KMS-11 (cell line): Measurements from ENCODE around the gene SGPP2.

Source experiments
- H2AFZ ChIP-seq: fragments of 200-600 bp; sonication (generic); 2 replicates; pipeline ENCODE4 v1.6.1; 2016; ENCODE audit warnings: antibody characterized with exemption, mixed run types, low read depth
- H3K27ac ChIP-seq: fragments of 200-600 bp; sonication (generic); 2 replicates; pipeline ENCODE4 v1.6.1; 2016; ENCODE audit warnings: mild to moderate bottlenecking, mixed run types
- H3K27me3 ChIP-seq: fragments of 200-600 bp; sonication (generic); 2 replicates; pipeline ENCODE4 v1.6.1; 2017; ENCODE audit warnings: mild to moderate bottlenecking, low read depth, mixed run types, moderate library complexity; ENCODE audit not compliant: insufficient read depth
- H3K36me3 ChIP-seq: fragments of 200-600 bp; sonication (generic); 2 replicates; pipeline ENCODE4 v1.6.1; 2017; ENCODE audit warnings: mild to moderate bottlenecking, mixed run types; ENCODE audit not compliant: insufficient read depth
- H3K4me1 ChIP-seq: fragments of 200-600 bp; sonication (generic); 2 replicates; pipeline ENCODE4 v1.6.1; 2016; ENCODE audit warnings: mild to moderate bottlenecking, low read depth, mixed run types; ENCODE audit not compliant: poor library complexity, severe bottlenecking
- H3K4me2 ChIP-seq: fragments of 200-600 bp; sonication (generic); 2 replicates; pipeline ENCODE4 v1.7.0; 2016; ENCODE audit warnings: mild to moderate bottlenecking, mixed run types
- H3K4me3 ChIP-seq: fragments of 200-600 bp; sonication (generic); IDR thresholded peaks from 2 replicates; pipeline ENCODE4 v1.6.1; 2017; ENCODE audit warnings: low read depth, low read length, mixed read lengths; ENCODE audit not compliant: insufficient read depth
- H3K79me2 ChIP-seq: fragments of 200-600 bp; sonication (generic); 2 replicates; pipeline ENCODE4 v1.6.1; 2016; ENCODE audit warnings: low read depth, mixed run types; ENCODE audit not compliant: insufficient read depth
- H3K9ac ChIP-seq: fragments of 200-600 bp; sonication (generic); 2 replicates; pipeline ENCODE4 v1.6.1; 2016; ENCODE audit warnings: mild to moderate bottlenecking, mixed run types
- H4K20me1 ChIP-seq: fragments of 200-600 bp; sonication (generic); 2 replicates; pipeline ENCODE4 v1.6.1; 2016; ENCODE audit warnings: mild to moderate bottlenecking, mixed run types; ENCODE audit not compliant: insufficient read depth
- TF ChIP-seq, protein P1 (sequence below): fragments of 200-600 bp; sonication (generic); conservative IDR thresholded peaks from 2 replicates; pipeline ENCODE4 v1.6.1; 2017; ENCODE audit warnings: low read depth, mild to moderate bottlenecking, antibody characterized with exemption, low read length, moderate library complexity, mixed read lengths

The SGPP2 gene, protein sequence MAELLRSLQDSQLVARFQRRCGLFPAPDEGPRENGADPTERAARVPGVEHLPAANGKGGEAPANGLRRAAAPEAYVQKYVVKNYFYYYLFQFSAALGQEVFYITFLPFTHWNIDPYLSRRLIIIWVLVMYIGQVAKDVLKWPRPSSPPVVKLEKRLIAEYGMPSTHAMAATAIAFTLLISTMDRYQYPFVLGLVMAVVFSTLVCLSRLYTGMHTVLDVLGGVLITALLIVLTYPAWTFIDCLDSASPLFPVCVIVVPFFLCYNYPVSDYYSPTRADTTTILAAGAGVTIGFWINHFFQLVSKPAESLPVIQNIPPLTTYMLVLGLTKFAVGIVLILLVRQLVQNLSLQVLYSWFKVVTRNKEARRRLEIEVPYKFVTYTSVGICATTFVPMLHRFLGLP

DNA sequence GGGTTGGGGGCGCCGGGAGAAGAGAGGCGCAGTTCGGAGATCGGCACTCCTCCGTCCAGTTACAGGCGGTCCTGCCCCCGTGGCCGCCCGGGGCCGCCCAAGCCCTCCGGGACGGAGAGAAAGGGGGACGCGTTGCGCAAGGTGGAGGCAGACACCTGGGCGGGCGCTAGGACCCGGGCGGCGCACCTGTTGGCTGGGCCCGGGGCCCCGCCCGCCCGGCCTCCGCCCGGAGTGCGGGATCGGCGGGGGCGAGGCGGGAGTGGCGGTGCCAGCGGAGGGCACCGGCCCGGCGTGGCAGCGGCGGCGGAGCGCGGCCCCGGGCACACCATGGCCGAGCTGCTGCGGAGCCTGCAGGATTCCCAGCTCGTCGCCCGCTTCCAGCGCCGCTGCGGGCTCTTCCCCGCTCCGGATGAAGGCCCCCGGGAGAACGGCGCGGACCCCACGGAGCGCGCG, at the start of gene SGPP2:
Gene SGPP2 (plus strand): TSS at position 268 of the 453 bp plus-strand sequence. CDS start 60 bp downstream, at position 328.
- Histone ChIP-seq H3K4me1 (no peaks in the 10 kb centered on the region), H3K9ac (no peak within 1 kb of the TSS), H3K27me3 (no peaks in the 10 kb centered on the region), H4K20me1 (no peaks in the 10 kb centered on the region), H3K79me2 (no peaks in the 10 kb centered on the region), H3K27ac (no peak within 1 kb of the TSS), H3K4me3 (no peak within 1 kb of the TSS), H3K36me3 (no peaks in the 10 kb centered on the region), H2AFZ (peak within 1 kb of the TSS; percentile 61), H3K4me2 (peak within 1 kb of the TSS; percentile 42)
- TF ChIP-seq, protein P1, sequence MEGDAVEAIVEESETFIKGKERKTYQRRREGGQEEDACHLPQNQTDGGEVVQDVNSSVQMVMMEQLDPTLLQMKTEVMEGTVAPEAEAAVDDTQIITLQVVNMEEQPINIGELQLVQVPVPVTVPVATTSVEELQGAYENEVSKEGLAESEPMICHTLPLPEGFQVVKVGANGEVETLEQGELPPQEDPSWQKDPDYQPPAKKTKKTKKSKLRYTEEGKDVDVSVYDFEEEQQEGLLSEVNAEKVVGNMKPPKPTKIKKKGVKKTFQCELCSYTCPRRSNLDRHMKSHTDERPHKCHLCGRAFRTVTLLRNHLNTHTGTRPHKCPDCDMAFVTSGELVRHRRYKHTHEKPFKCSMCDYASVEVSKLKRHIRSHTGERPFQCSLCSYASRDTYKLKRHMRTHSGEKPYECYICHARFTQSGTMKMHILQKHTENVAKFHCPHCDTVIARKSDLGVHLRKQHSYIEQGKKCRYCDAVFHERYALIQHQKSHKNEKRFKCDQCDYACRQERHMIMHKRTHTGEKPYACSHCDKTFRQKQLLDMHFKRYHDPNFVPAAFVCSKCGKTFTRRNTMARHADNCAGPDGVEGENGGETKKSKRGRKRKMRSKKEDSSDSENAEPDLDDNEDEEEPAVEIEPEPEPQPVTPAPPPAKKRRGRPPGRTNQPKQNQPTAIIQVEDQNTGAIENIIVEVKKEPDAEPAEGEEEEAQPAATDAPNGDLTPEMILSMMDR, result no peak

DNA sequence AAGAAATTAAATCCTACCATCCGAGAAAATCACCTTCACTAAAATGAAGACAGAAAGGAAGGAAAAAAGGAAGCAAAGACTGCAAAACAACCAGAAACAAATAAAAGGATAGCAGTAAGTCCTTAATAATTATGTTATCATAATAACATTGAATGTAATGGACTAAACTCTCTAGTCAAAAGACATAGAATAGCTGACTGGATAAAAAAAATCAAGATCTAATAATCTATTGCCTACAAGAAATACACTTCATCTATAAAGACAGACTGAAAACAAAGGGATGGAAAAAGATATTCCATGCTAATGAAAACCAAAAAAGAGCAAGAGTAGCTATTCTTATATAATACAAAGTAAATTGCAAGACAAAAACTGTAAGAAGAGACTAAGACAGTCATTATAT, 48.5 kb upstream of the SGPP2 start:
- H3K27me3 ChIP-seq, result no peaks in the 10 kb centered on the region
- H3K9ac ChIP-seq, result no peak overlapping the region
- H2AFZ ChIP-seq, result no peak overlapping the region
- no peak overlapping the region for H3K27ac ChIP-seq
- no peaks in the 10 kb centered on the region for H3K79me2 ChIP-seq
- H3K4me2 ChIP-seq, result no peak overlapping the region
- H3K4me1 ChIP-seq, result no peaks in the 10 kb centered on the region
- H3K4me3 ChIP-seq, result no peak overlapping the region
- TF ChIP-seq, protein P1, result no peak
- H3K36me3 ChIP-seq, result no peaks in the 10 kb centered on the region
- no peaks in the 10 kb centered on the region for H4K20me1 ChIP-seq

DNA sequence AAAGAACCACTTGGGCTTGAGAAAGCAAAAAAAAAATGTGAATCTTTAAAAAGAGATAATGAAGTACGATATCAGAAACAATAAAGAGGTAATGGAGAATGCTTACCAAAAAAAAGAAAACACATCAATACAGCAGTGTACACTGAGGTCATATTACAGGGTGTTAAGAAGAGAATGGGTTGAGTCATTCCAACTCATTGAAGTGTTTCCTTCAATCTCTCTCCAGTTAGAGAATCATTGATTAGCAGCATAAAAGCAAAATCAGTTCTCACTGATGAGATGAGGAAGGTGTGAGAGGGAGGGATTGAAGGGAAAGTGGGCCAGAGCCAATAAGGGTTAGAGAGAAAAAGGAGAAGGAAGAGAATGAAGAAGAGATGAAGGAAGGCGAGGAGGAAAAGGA, 43.9 kb upstream of the SGPP2 start:
- no peaks in the 10 kb centered on the region for H4K20me1 ChIP-seq
- no peak overlapping the region for H3K4me3 ChIP-seq
- no peak overlapping the region for H3K9ac ChIP-seq
- no peak overlapping the region for H3K4me2 ChIP-seq
- H3K79me2 ChIP-seq, result no peaks in the 10 kb centered on the region
- TF ChIP-seq, protein P1, result no peak
- no peak overlapping the region for H2AFZ ChIP-seq
- no peaks in the 10 kb centered on the region for H3K27me3 ChIP-seq
- H3K36me3 ChIP-seq, result no peaks in the 10 kb centered on the region
- no peak overlapping the region for H3K27ac ChIP-seq
- no peaks in the 10 kb centered on the region for H3K4me1 ChIP-seq

DNA sequence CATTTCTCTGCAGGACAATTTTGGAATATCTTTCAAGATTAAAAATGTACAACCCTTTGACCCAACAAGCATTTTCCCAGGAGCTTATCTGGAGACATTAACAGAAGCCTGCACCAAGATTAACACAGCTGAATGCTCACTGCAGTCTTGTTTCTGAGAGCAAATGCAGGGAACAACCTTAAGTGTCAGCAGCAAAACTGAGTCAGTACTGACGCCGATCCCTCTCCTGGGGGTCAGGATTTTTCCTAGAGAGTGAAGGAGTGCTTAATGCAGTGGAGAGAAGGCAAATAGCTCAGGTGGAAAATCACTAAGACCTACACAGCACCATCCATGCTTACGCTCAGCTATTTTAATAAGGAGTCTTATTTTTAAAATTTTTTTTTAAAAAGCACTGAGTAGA, 42.8 kb upstream of the SGPP2 start:
- Histone ChIP-seq H3K27ac (no peak overlapping the region), H3K4me3 (no peak overlapping the region), H3K79me2 (no peaks in the 10 kb centered on the region), H3K4me1 (no peaks in the 10 kb centered on the region), H3K36me3 (no peaks in the 10 kb centered on the region), H4K20me1 (no peaks in the 10 kb centered on the region), H3K4me2 (no peak overlapping the region), H3K9ac (no peak overlapping the region), H2AFZ (no peak overlapping the region), H3K27me3 (no peaks in the 10 kb centered on the region)
- TF ChIP-seq, protein P1, result no peak
